SK-N-MC (cell line): ENCODE results near the gene EPHA5.

ENCODE experiments used
- EZH2 ChIP-seq: fragments of 200-600 bp; sonication (generic); IDR thresholded peaks from one replicate; pipeline ENCODE4 v1.6.1; 2017; ENCODE audit warnings: antibody characterized with exemption
- FOXP2 ChIP-seq: optimal IDR thresholded peaks from 2 replicates; pipeline ENCODE3; 2011; ENCODE audit warnings: mild to moderate bottlenecking, moderate library complexity; ENCODE audit not compliant: insufficient read depth; ENCODE audit errors: extremely low read length, control extremely low read depth
- POLR2AphosphoS5 ChIP-seq: IDR thresholded peaks from 2 replicates; pipeline ENCODE4 v1.6.1; 2012; ENCODE audit warnings: mild to moderate bottlenecking, low read depth, low read length, borderline replicate concordance

DNA sequence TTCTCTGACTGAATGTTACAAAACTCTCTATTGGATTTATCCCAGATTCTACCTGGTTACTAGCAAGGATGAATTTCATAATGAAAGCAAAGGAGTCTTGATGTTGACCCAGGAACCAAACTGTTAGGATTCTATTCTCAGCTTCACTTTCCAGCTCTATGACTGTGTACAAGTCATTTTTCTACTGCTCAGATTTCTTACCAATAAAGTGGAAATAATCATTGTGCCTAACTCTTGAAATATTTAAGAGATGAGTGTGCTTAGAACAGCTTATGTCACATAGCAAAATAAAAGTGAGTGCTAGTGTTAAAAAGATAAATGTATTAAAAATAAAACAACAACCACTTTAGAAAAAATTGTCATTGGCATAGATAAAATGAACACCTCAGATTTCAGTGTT is 45.6 kb downstream of the EPHA5 start:
- TF ChIP-seq EZH2 (no peak), POLR2AphosphoS5 (no peak), FOXP2 (no peak)
